GM19099 (cell line): ENCODE results near the gene YWHAB.

ENCODE experiments used
- POLR2A ChIP-seq: IDR thresholded peaks from 3 replicates; pipeline ENCODE4 v1.6.1; 2011; ENCODE audit warnings: low read depth; ENCODE audit not compliant: insufficient read length; ENCODE audit errors: extremely low read depth

Gene YWHAB

GRCh38 chr20:44901974-44902373 lies 16.5 kb downstream of the YWHAB start:
- TF ChIP-seq POLR2A = no peak

DNA sequence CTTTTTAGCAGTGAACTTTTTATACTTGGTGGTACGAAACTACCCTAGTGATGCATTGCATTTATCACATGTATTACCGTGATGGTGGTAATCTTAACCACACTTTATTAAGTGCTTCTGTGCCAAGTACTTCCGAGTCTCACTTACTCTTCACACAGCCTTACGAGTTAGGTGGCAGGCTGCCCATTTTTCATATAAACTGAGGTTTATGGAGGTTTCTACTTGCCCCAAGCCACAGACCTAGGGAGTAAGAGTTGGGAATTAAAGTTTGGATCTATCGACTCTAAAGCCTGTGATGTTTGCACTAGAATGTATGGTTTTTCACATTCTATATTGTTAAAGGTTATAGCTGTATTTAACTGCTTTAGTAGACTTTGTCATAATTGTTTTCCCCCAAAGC lies 18.9 kb downstream of the YWHAB start:
- TF ChIP-seq POLR2A = no peak

DNA sequence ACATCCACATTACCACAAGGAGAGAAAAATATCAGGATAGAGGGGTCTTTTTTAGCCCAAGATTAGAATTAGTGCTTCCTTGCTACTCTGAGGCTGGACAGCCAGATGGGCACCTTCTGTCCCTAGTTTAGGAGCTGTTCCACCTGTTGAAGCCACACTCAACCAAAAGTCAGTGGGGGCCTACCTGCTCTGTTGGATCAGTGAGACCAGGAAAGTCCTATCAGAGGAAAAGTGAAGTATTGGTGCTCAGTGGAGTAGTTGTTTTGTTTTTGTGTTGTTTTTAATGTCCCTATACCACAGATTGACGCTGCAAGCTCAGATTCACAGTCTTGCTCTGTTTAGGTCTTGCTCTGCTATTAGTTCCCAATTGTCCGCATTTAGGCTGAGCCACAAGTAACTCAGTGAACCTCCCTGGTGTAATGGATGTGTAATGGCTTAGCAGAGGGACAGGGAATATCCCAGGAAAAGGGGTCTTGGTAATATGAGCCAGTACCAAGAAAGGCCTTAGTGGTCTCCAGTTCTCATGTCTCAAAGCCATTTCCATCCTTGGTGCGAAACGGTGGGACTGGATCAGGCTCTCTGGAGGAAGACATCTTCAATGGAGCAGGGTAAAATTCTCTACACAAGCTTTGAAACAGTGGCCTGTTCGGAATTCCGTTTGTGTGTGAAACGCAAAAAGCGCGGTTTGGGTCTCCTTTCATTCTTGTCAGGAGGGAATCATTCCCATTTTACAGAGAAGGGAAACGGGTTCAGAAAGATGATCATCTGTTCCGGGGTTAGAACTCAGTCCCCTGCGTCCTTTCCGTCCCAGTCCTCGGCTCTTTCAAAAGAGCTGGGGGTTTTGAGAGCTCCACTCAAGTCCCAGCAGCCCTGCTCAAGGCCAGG lies 23.7 kb downstream of the YWHAB start:
- no peak for TF ChIP-seq POLR2A

GRCh38 chr20:44909872-44910689 lies 24.6 kb downstream of the YWHAB start, which contains the start of gene PABPC1L:
TSS of gene PABPC1L (plus strand) at chr20:44910060. CDS start at chr20:44910144, 84 bp downstream.
- peak; percentile 66 for TF ChIP-seq POLR2A

GRCh38 chr20:44910690-44911262 lies 25.3 kb downstream of the YWHAB start:
- TF ChIP-seq POLR2A = no peak

- TF ChIP-seq POLR2A = no peak
These were observed 25.9 kb downstream of the YWHAB start for GRCh38 chr20:44911264-44911921.

DNA sequence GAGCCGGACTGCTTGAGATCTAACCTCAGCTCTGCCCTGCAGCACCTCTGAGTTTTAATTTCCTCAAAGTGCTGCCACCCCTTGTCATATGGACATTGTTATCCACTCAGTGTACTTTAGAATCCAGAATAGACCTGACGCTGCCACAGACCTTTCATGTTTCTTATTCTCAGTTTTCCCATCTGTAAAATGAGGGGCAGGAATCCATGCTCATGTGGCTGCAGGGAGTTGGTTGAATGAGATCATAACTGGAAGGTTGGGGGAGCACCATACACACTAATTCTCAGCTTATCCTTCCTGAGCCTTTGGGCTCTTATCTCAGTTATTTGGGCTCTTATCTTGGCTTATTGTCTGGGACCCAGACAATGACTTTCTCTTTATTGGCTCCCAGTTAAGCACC lies 26.7 kb downstream of the YWHAB start:
- TF ChIP-seq POLR2A = no peak

DNA sequence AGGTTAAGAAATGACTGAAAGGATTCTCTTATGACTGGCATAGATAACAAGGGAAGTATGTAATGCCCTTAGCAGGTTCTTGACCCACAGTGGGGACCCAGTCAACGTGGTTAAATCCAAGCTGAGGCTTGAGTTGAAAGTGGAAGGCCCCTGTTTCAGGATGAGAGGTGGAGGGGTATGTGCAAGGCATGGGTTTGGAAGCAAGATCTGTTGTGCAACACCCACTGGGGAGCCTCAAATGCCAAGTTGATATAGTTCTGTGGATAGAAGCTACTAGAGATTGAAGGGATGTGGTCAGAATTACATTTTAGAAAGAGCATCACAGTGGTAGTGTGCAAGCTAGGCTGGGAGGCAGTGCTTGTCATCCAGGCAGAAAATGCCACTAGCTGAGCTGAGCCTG lies 29.4 kb downstream of the YWHAB start:
- TF ChIP-seq POLR2A = no peak

GRCh38 chr20:44916586-44916985 lies 31.1 kb downstream of the YWHAB start:
- TF ChIP-seq POLR2A = no peak

GRCh38 chr20:44917399-44917798 lies 31.9 kb downstream of the YWHAB start:
- TF ChIP-seq POLR2A = no peak

DNA sequence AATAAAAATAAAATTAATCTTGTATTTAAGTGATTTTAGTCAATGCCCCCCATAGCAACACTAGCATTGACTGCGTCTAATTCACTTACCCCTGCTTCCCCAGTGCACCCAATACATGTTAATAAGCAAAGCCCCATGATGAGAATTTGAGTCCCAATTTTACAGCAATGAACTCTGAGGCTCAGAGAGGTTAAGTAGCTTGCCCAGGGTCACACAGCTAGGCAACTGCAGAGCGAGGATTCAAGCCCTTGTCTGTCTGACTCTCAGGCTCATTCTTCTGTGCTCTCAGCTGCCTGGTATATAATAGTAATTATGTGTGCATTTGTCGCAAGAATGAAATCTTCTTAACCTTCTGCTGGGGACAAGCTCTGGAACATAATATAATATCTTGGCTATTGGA lies 32.8 kb downstream of the YWHAB start:
- TF ChIP-seq POLR2A = no peak

DNA sequence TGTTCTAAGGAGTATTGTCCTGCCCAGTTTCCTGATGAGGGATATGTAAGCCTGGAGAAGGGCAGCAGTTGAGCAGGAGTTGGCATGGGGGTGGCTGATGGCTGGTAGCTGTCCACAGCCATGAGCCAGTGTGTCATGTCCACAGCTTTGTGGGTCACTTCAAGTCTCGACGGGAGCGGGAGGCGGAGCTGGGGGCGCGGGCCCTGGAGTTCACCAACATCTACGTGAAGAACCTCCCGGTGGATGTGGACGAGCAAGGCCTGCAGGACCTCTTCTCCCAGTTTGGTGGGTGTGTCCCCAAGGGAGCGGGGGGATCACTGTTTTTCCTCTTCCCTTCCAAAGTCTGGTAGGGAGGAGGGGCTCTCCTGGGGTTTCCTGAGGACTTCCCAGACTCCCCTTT lies 33.3 kb downstream of the YWHAB start:
- TF ChIP-seq POLR2A = no peak

GRCh38 chr20:44921447-44921846 lies 35.9 kb downstream of the YWHAB start:
- no peak for TF ChIP-seq POLR2A

DNA sequence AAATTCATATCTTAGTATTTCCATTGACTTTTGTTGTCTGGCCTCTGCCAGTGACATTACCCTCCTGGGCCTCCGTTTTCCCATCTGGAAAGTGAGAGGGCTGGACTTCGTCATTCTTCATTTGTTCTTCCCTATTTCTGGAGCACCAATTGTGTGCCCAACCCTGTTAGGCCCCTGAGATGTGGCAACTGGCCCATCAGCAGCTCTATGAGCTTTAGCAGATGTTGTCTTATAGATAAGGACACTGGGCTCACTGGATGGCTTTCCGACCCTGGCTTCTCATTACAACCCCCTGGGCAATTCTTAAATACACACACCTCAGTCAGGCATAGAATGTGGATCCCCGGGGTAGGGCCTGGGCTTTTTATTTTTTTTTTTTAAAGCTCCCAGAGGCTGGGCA lies 39.0 kb downstream of the YWHAB start:
- TF ChIP-seq POLR2A = no peak

- no peak for TF ChIP-seq POLR2A
These were observed 43.1 kb downstream of the YWHAB start for GRCh38 chr20:44928595-44928994.
